Heart left ventricle (tissue), 16 donors: ENCODE measurements around the gene CYP2C8. TPM values are rescaled to one million over a fixed set of nuclear protein-coding genes. Genes with fewer than 3 reads are reported as not detected.
"Not testable (repeated sequence)": the region's sequence is repeated elsewhere in the genome, so short reads cannot be mapped to it uniquely, and the experiment has no call there.

Experiments
- ATAC-seq, 4 donors: fragments of 200-7000 bp; cut with Tn5 transposase; one replicate each; pipeline ENCODE4 v1.9.1; 2020 to 2022; ENCODE audit warnings: moderate library complexity in 4 of 4, mild to moderate bottlenecking in 3 of 4, moderate number of reproducible peaks in 1 of 4
- DNase-seq, 5 donors: peaks; one replicate each; pipeline ENCODE4 v3.0.0-alpha.2; 2020
- H3K27ac ChIP-seq, 12 donors: fragments of 200-600 bp; sonication (generic) in 4 of 12; one replicate each; pipeline versions ENCODE4 v1.5.0 to v1.8.0; 2016 to 2022; ENCODE audit warnings: mild to moderate bottlenecking in 2 of 12
- H3K27me3 ChIP-seq, 9 donors: fragments of 200-600 bp; sonication (generic) in 2 of 9; one replicate each; pipeline versions ENCODE4 v1.5.1 to v1.8.0; 2016 to 2022; ENCODE audit warnings: mild to moderate bottlenecking in 3 of 9
- H3K36me3 ChIP-seq, 9 donors: fragments of 200-600 bp; sonication (generic) in 2 of 9; one replicate each; pipeline versions ENCODE4 v1.5.0 to v1.8.0; 2018 to 2022; ENCODE audit warnings: mild to moderate bottlenecking in 2 of 9
- H3K4me1 ChIP-seq, 12 donors: fragments of 200-600 bp; sonication (generic) in 4 of 12; one replicate each; pipeline versions ENCODE4 v1.5.0 to v1.8.0; 2016 to 2022; ENCODE audit warnings: mild to moderate bottlenecking in 3 of 12
- H3K4me3 ChIP-seq, 12 donors: fragments of 200-600 bp; sonication (generic) in 4 of 12; one replicate each; pipeline versions ENCODE4 v1.5.0 to v1.8.0; 2017 to 2022; ENCODE audit warnings: mild to moderate bottlenecking in 9 of 12, moderate library complexity in 4 of 12
- H3K9me3 ChIP-seq, 12 donors: fragments of 200-600 bp; sonication (generic) in 4 of 12; one replicate each; pipeline versions ENCODE4 v1.5.0 to v1.8.0; 2016 to 2022; ENCODE audit warnings: mild to moderate bottlenecking in 1 of 12
- CTCF ChIP-seq, 12 donors: fragments of 200-600 bp; sonication (generic) in 4 of 12; IDR thresholded peaks; one replicate each; pipeline versions ENCODE4 v1.5.0 to v1.8.0; 2018 to 2022; ENCODE audit warnings: antibody characterized with exemption in 12 of 12, mild to moderate bottlenecking in 5 of 12
- POLR2A ChIP-seq, 2 donors: fragments of 450-650 bp; IDR thresholded peaks; one replicate each; pipeline ENCODE4 v1.6.1; 2017; ENCODE audit warnings: antibody characterized with exemption in 2 of 2, mild to moderate bottlenecking in 2 of 2, moderate library complexity in 2 of 2
- WGBS, 4 donors: extraction: QIAGEN DNeasy Blood & Tissue Kit in 2 of 4; methylation state at CpG; one replicate each; pipeline versions ENCODE4 v1.1.5 to v1.1.7; 2013 to 2018; 5-methylcytosine and 5-hydroxymethylcytosine counted together
- intact Hi-C, 10 donors: fragments of 100-400 bp; cut with DNase I; formaldehyde crosslinking; loops; one replicate each; pipeline versions ENCODE4 v1.11.1 to v1.14.2; 2022
- long read RNA-seq, 3 donors: library from polyadenylated mRNA; unstranded; transcript quantifications; one replicate each; pipeline ENCODE4 v2.0.0, GENCODE V29; 2020 to 2021
- polyA plus RNA-seq, 2 donors: library from polyadenylated mRNA; stranded (reverse); fragments of 200-250 nt; gene quantifications; one replicate each; pipeline ENCODE4 v1.2.3, GENCODE V29; 2013
- total RNA-seq, 9 donors: library from RNA; depleted of rRNA in 2 of 9; stranded (reverse); fragments of >200 nt in 2 of 9; fragmentation: NEBNext Ultra II Directional in 3 of 9; extraction: Animal tissue kit (Norgen Biotek cat#: 25700) in 3 of 9; gene quantifications; one replicate each; pipeline versions ENCODE4 v1.1.0 to v1.2.4, GENCODE V29; 2016 to 2023
- donor health status: ischemic (EF 13 %, LVEDD 7.1; RV severe dilation, severe dysfunction).
- donor health status: healthy with polysubstance abuse.
- donor health status: DM: no; HTN: yes; CAD: no.
- donor health status: DM: no; HTN: no; CAD: no.
- donor health status: ischemic (EF 25% LVEDD 6.9; RV normal size, moderate dysfunction).
- donor health status: ischemic (EF 25% LVEDD 5.7; RV mildly dilated, moderate dysfunction).
- donor health status: healthy.
- donor health status: DM: yes; HTN: yes; CAD: no.
- donor health status: ischemic (EF 35%, LVEDD 5.7; RV mildly dilated, moderate dysfunction).
- donor health status: nonischemic (EF 11% LVEDD 7.7; RV severe dilation, severe dysfunction).
- donor health status: DM: yes; HTN: yes; CAD: no.
- donor health status: PGD.
- donor health status: ischemic (EF 29% LVEDD 5.4; RV normal size, mild dysfunction).
- donor health status: nonischemic (EF 23%, LVEDD 6.1; RV moderate dilation, normal function).

The CYP2C8 gene
- under 1 TPM in 3 of 9 donors, not detected in 6; 0.14 to 0.55 (median 0.19) TPM for total RNA-seq
- under 1 TPM; 0.06 to 0.11 TPM for polyA plus RNA-seq
- long read RNA-seq, donor 1: 0 reads
- long read RNA-seq, donor 2: 0 reads
- long read RNA-seq, donor 3: 0 reads

GRCh38 chr10:95069286-95069685 lies at the start of gene CYP2C8:
Gene CYP2C8, minus strand, starts transcription at chr10:95069497. Its CDS starts 95 bp downstream, at chr10:95069402.
- Histone ChIP-seq H3K27me3 (no peaks in the 10 kb centered on the region), H3K4me3 (no peak within 1 kb of the TSS), H3K9me3 (peaks cover 0 to 5% (median 0%) of the 10 kb centered on the region in 12 donors), H3K4me1 (no peaks in the 10 kb centered on the region), H3K36me3 (no peaks in the 10 kb centered on the region), H3K27ac (no peak within 1 kb of the TSS)
- intact Hi-C loops: no loop called here
- ATAC-seq (no peak), DNase-seq (no peak)
- TF ChIP-seq POLR2A (IDR thresholded peaks at IDR 0.05): no peak
- no peak for TF ChIP-seq CTCF (IDR thresholded peaks at IDR 0.05)

GRCh38 chr10:95116869-95117269 lies 47.6 kb upstream of the CYP2C8 start:
- no peak overlapping the region for H3K4me3 ChIP-seq
- no peak overlapping the region for H3K27ac ChIP-seq
- H3K27me3 ChIP-seq: no peaks in the 10 kb centered on the region
- no peak for TF ChIP-seq POLR2A (IDR thresholded peaks at IDR 0.05)
- TF ChIP-seq CTCF (IDR thresholded peaks at IDR 0.05): no peak
- H3K9me3 ChIP-seq: peaks cover 0 to 77% (median 8%) of the 10 kb centered on the region in 12 donors
- H3K4me1 ChIP-seq: no peaks in the 10 kb centered on the region
- WGBS, 4 donors: 46 to 75% (median 58%) methylated on average over 2 of the region's 2 CpGs
- no peak for DNase-seq
- no peak for ATAC-seq
- intact Hi-C loops: no loop called here
- no peaks in the 10 kb centered on the region for H3K36me3 ChIP-seq

DNA sequence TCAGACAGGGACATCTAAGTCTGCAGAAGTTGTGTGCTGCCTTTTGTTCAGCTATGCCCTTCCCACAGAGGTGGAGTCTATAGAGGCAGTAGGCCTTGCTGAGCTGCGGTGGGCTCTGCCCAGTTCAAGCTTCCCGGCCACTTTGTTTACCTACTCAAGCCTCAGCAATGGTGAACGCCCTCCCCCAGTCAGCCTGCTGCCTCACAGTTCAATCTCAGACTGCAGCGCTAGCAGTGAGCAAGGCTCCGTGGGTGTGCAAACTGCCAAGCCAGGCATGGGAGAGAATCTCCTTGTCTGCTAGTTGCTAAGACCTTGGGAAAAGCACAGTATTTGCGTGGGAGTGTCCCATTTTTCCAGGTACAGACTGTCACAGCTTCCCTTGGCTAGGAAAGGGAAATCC lies 41.5 kb upstream of the CYP2C8 start:
- H3K4me3 ChIP-seq, ATAC-seq, intact Hi-C loops, H3K27me3 ChIP-seq, H3K27ac ChIP-seq, H3K4me1 ChIP-seq, H3K36me3 ChIP-seq: not testable (repeated sequence)
- 74 to 93% (median 81%) methylated on average over 5 to 6 of the region's 6 CpGs for WGBS, 4 donors
- peak in 1 of 5 donors; percentile 30 for DNase-seq
- H3K9me3 ChIP-seq: peaks cover 0 to 40% (median 2%) of the 10 kb centered on the region in 12 donors

- no peaks in the 10 kb centered on the region for H3K36me3 ChIP-seq
- WGBS, 4 donors: 41 to 61% (median 51%) methylated on average over 1 of the region's 1 CpG
- H3K4me3 ChIP-seq: no peak overlapping the region
- TF ChIP-seq POLR2A (IDR thresholded peaks at IDR 0.05) (no peak), CTCF (IDR thresholded peaks at IDR 0.05) (no peak)
- no peaks in the 10 kb centered on the region for H3K27me3 ChIP-seq
- no peaks in the 10 kb centered on the region for H3K4me1 ChIP-seq
- DNase-seq (no peak), ATAC-seq (no peak)
- intact Hi-C loops: no loop called here
- no peaks in the 10 kb centered on the region for H3K9me3 ChIP-seq
- no peak overlapping the region for H3K27ac ChIP-seq
These were observed 28.5 kb upstream of the CYP2C8 start for GRCh38 chr10:95097805-95098204.

- no peak overlapping the region for H3K4me3 ChIP-seq
- DNase-seq (no peak), ATAC-seq (no peak)
- 86 to 100% (median 100%) methylated on average over 1 of the region's 1 CpG for WGBS, 4 donors
- no peaks in the 10 kb centered on the region for H3K36me3 ChIP-seq
- H3K4me1 ChIP-seq: no peaks in the 10 kb centered on the region
- no peaks in the 10 kb centered on the region for H3K27me3 ChIP-seq
- TF ChIP-seq POLR2A (IDR thresholded peaks at IDR 0.05): no peak
- no peak overlapping the region for H3K27ac ChIP-seq
- no peaks in the 10 kb centered on the region for H3K9me3 ChIP-seq
- intact Hi-C loops: no loop called here
These were observed 26.8 kb upstream of the CYP2C8 start for GRCh38 chr10:95096143-95096542.

- H3K27me3 ChIP-seq, H3K9me3 ChIP-seq, H3K27ac ChIP-seq, DNase-seq, H3K36me3 ChIP-seq, ATAC-seq, intact Hi-C loops, H3K4me3 ChIP-seq, H3K4me1 ChIP-seq: not testable (repeated sequence)
- WGBS, 4 donors: 63 to 93% (median 82%) methylated on average over 4 of the region's 5 CpGs
These were observed 10.3 kb upstream of the CYP2C8 start for GRCh38 chr10:95079626-95080025.
